Testis (tissue), 2 donors: Measurements from ENCODE around the gene SETX.

Experiments
- POLR2A ChIP-seq: fragments of 450-650 bp; IDR thresholded peaks from one replicate; pipeline ENCODE4 v1.6.1; 2017; ENCODE audit warnings: antibody characterized with exemption, mild to moderate bottlenecking, moderate library complexity
- TF ChIP-seq, protein P1 (sequence below), 3 experiments: fragments of 450-650 bp in 2 of 3; fragments of 200-600 bp in 1 of 3; sonication (generic) in 1 of 3; IDR thresholded peaks; one replicate each; pipeline ENCODE4 v1.5.1; 2016 to 2019; ENCODE audit warnings: antibody characterized with exemption in 3 of 3, mild to moderate bottlenecking in 2 of 3, moderate library complexity in 1 of 3

DNA sequence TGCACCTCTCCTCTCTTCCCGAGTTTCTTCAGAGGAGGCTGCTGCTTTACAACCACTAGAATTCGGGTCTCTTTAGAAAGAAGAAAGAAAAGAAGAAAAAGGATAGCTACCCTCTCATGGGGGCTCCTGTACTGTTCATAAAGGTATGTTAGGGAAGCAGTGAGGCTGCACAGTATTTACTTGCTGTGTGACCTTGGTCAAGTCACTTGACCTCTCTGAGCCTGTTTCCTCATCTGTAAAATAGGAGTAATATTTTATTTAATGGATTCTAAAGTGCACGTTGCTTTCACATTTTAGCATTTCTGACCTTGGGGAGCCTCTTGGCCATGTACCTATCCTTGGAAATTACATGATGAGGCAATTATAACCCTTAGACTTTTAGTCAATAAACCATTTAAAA lies 88.8 kb downstream of the SETX start:
- TF ChIP-seq, protein P1, sequence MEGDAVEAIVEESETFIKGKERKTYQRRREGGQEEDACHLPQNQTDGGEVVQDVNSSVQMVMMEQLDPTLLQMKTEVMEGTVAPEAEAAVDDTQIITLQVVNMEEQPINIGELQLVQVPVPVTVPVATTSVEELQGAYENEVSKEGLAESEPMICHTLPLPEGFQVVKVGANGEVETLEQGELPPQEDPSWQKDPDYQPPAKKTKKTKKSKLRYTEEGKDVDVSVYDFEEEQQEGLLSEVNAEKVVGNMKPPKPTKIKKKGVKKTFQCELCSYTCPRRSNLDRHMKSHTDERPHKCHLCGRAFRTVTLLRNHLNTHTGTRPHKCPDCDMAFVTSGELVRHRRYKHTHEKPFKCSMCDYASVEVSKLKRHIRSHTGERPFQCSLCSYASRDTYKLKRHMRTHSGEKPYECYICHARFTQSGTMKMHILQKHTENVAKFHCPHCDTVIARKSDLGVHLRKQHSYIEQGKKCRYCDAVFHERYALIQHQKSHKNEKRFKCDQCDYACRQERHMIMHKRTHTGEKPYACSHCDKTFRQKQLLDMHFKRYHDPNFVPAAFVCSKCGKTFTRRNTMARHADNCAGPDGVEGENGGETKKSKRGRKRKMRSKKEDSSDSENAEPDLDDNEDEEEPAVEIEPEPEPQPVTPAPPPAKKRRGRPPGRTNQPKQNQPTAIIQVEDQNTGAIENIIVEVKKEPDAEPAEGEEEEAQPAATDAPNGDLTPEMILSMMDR (IDR thresholded peaks at IDR 0.05) = no peak
- no peak for TF ChIP-seq POLR2A
